IPS DF 4.7 (cell line): ENCODE data around the gene NPHP4.
"Not testable (repeated sequence)": the region's sequence is repeated elsewhere in the genome, so short reads cannot be mapped to it uniquely, and the experiment has no call there.

ENCODE experiments used
- DNase-seq: peaks from one replicate; pipeline ENCODE4 v3.0.0-alpha.2; 2013; ENCODE audit warnings: low spot score; ENCODE audit errors: extremely low read depth

The NPHP4 gene

DNA sequence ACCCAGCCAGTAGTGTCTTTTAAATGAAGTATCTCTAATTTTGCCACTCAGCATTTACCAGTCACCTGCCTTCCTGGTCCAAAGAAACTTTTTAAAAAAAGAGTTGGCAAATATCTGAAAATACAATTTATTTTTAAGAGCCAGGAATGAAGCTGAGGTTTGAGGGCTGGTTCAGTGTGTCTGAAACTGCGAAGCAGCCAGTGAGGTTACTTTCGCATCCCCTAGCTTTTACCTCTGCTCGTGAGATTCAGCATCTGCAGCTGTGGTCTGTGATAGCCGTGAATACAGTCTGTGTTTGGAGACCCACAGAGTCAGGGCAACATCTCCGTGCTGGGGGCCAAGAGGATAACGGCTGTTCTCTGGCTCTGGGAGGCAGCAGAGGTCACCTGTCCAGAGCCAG, 32.2 kb upstream of the NPHP4 start:
- DNase-seq, result no peak

DNA sequence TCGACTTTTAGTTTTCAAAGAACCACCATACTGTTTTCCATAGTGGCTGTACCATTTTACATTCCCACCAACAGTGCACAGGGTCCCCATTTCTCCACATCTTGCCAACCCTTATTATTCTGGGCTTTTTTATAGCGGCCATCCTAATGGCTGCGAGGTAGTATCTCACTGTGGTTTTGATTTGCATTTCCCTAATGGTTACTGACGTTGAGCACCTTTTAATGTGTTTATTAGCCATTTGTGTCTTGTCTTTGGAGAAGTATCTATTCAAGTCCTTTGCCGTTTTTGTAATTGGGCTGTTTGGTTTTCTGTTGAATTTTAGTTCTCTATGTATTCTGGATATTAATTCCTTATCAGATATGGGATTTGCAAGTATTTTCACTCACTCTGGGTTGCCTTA, 31.1 kb upstream of the NPHP4 start:
- DNase-seq, result no peak

DNA sequence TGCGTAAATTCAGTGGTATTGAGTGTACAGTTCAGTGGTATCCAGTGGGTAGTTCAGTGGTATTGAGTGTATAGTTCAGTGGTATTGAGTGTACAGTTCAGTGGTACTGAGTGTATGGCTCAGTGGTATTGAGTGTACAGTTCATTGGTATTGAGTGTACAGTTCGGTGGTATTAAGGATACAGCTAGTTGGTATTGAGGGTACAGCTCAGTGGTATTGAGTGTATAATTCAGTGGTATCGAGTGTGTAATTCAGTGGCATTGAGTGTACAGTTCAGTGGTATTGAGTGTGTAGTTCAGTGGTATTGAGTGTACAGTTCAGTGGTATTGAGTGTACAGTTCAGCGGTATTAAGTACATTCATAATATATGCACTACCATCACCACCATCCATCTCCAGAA, 30.0 kb upstream of the NPHP4 start:
- DNase-seq, result no peak

DNA sequence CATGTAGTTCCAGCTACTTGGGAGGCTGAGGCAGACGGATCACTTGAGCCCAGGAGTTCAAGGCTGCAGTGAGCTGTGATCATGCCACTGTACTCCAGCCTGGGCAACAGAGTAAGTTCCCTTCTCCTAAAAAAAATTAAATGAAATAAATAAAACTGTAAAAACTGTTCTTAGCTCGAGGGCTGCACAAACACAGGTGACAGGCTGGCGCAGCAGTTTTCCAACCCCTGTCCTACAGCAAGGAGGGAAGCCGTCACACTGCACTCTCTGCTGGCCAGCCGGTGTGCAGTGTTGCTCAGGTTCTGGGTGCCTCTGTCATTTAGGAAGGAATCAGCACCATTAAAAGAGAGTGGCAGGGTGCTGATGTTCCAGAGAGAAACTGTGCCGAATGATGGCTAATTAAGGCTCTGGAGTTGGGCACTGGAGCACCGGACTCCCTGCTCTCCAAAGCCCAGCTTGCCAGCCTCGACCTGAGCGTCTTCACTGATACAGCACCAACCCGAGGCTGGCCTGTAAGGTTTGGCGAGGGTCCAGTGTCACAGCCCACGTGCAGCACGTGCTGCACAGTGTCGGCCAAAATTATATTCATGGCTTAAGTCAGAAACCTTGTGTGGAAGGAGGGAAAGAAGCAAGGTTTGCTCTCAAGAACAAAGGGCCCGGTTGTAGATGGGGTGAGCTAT, 27.1 kb upstream of the NPHP4 start:
- no peak for DNase-seq

DNA sequence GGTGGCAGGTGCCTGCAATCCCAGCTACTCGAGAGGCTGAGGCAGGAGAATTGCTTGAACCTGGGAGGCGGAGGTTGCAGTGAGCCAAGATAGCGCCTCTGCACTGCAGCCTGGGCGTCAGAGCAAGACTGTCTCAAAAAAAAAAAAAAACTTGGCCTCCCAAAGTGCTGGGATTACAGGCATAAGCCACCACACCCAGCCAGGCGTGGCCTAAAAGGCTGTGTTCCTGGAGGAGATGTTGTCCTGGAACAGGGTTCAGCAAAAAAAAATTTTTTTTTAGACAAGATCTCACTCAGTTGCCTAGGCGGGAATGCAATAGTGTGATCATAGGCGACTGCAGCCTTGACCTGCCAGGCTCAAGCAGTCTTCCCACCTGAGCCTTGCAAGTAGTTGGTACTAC, 25.4 kb upstream of the NPHP4 start:
- DNase-seq, result not testable (repeated sequence)

DNA sequence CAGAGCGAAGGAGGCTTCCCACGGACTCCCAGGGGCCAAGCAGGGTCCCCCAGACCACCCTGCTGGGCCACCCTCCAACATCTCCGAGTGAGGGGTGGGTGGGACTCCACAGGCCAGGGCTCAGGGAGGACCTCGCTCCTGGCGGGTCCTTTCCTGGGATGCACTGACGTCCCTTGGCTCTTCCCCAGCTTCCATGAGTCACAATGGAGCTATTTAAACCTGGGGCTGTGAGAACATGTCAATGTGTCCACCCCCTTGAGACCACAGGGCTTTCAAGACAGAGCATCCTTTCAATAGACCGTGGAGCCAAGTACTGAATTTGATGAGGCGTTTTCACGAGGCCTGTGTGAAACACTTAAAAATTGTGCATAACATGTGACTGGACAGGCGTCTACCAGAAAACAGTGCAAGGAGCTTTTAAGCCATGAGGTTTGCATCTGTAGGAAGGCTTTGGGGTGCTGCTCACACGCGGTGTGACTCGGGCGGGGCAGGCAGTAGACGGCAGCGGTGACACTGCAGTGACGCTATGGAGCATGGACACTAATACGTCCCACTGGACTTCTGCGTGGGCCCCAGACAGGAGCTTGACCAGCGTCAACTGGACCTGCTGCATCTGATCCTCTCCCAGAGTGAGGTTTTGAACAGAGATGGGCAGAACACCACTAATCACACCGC, 24.1 kb upstream of the NPHP4 start:
- no peak for DNase-seq

DNA sequence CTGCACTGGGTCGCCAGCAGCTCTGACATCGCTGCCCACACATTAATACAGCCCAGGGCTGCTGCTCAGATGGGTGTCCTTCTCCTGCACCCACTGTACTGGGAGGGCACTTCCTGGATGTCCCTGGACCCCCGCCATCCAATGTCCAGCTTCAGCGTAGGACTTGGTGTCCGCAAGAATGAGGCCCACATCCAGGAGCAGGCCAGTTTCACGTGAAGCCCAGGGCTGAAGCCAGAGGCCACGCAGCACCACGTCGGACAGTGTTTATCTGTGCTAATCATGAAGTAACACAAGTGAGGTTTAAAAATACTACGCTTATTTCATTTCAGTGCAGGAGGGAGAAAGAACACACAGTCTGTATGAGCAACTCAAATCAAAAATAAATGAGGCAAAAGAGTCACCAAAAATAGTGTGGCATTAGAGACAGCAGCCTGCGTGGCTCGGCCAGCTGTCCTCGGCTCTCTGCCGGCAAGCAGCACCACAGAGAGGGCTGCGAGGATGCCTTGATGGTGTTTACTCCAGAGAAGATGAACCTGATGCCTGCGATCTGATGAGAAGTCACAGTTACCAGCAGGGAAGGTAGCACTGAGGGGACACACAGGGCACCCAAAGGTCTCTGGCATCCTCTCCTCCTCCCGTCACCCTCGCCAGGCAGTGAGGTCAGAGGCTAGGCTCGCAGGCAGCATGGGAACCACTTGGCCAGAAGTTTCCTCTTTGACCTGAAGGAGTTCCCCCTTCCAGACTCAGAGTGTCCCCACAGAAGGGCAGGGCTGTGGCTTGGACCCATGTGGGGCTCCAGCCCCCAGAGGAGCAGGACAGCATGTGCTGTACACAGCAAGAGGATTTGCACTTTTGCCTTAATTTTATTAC, 22.1 kb upstream of the NPHP4 start:
- no peak for DNase-seq

DNA sequence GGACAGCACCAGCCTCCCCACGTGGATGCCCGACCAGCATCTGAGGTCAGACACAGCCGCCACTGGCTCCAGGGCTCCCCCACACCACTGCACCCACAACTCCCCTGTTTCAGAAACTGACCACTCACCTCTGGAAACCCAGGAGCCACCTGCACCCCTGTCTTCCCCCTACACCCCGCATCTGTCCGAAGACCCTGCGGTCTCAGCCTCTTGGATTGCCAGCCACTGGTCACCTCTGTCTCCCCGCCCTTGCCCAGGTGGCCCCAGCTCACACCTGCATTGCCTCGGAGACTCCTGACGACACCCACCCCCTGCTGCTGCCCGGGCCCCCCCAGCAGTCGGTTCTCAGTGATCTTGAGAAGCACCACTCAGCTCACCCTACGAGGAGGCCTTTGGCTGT, 21.3 kb upstream of the NPHP4 start:
- no peak for DNase-seq

DNA sequence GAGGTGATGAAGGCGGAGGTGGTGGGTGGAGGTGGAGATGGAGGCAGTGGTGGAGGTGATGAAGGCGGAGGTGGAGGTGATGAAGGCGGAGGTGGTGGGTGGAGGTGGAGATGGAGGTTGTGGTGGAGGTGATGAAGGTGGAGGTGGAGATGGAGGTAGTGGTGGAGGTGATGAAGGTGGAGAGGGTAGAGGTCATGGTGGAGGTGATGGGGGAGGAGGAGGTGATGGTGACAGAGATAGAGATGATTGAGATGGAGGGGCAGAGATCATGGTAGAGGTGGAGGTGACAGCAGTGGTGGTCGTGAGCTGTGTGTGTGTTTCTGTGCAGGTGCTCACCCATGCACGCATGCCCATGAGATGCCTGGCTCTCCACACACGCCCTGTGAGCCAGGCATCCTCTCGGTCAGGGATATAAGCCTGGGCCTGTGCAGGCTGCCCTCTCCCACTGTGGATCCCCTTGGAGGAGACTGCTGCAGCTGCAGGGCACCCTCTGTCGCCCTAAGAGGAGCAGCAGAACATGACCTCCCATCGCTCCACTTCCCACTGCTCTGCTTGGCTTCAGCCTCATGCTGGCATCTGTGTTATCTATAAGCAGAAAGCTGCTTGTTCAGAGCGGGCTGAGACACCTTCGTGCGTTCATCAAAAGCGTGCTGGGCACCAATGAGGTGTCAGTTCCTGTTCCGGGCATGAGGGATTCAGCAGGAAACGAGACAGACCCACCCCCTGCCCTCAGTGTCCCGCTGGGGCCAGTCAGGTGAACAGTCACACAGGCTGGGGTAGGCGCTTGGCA, 20.5 kb upstream of the NPHP4 start:
- no peak for DNase-seq

DNA sequence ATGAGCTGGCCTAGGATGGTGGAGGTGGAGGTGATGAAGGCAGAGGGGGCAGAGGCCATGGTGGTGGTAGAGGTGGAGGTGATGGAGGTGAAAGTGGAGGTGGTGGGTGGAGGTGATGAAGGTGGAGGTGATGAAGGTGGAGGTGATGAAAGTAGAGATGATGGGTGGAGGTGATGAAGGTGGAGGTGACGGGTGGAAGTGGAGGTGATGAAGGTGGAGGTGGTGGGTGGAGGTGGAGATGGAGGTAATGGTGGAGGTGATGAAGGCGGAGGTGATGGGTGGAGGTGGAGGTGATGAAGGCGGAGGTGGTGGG, 19.7 kb upstream of the NPHP4 start:
- no peak for DNase-seq

DNA sequence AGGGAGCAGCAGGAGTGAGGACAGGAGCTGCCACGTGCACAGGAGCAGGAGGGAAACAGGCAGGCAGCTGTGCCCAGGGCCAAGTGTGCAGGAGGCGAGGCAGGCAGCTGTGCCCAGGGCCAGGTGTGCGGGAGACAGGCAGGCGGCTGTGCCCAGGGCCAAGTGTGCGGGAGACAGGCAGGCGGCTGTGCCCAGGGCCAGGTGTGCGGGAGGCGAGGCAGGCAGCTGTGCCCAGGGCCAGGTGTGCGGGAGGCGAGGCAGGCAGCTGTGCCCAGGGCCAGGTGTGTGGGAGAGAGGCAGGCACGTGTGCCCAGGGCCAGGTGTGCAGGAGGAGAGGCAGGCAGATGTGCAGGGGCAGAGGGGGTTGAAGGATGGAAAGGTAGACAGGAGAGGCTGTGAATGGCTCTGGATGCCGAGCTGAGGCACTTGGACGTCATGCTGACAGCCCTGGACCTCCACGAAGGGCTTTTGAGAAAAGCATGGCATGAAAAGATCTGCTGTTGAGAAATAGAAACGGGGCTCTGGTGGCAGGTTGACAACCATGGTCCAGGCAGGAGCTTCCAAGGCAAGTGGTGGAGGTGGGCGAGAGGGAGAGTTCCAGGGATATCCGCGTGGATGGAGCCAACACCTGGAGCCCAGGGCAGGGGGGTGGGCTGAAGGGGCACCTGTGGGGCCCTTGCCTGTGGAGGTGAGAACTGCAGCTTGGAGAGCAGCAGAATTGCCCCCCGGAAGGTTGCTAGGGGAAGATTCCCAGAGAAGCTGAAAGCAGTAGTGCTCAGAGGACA, 19.1 kb upstream of the NPHP4 start:
- no peak for DNase-seq

DNA sequence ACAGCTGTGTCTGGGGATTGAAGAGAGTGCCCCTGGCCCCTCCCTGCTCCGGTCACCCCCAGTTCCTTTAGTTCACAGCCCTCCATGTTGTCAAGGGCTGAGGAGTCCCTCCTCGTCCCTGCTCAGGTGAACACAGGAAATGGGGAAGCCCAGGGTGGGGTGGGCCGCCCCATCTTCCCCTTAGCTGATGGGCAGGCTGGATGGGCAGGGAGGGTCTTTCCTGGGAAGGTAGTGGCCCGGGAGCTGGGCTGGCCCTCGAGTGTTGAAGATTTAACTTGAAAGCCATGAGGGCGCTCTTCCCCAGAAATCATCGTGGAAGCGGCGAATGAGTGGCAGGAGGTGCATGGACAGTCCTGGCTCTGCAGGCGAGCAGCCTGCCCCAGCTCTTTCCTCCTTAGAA, 18.3 kb upstream of the NPHP4 start:
- DNase-seq, result no peak

DNA sequence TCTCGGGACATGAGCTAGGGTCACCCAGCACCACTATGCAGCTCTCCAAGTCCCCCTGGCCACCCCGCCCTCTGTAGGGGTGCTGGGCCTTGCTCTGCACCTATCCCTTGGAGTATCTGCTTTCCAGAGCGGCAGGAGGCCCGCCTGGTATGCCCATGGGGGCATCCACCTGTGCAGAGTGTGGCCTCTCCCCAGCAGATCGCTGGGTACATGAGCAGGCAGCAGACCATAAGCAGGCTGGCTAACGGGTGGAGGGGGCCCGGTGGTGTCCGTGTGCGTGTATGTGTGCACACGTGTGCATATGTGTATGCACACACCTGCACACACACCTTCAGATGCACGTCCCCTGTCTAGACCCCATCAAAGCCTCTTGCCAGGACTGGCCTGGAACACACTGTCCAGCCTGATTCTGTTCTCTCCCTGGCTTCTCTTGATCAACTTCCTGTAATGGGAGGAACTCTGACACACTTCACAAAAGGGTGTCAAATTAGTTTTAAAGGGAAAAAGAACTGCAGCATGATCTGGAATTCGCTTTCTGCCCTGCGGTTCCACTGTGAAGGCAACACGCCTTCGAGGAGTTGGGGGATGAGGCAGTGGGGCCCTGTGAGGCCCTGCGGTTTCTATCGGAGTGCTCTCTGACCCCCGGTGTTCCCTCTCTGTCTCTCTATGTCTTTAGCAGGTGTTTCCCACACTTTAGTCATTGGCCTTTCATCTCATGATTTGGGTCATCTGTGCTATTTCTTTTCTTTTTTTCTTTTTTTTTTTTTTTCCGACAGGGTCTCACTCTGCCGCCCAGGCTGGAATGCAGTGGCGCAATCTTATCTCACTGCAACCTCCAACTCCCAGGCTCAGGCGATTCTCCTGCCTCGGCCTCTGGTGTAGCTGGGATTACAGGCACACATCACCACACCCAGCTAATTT, 17.2 kb upstream of the NPHP4 start:
- no peak for DNase-seq

DNA sequence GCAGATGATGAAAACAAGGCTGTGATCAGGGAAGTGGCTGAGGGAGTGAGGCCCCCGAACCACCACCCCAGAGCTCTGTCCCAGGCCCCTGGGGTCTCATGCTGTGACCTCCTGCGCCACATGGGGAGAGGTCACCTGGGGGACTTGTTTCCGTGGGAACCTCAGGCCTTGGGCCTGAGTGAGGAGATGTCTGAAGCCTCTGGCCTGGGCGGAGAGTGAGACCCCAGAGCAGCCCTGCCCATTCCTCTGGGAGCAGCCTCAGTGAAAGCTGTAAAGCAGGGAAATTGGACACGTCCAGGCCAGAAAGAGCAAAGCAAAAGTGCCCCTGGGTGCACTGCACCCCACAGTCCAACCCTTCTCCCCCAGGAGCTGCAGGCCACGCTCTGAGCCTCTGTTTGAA, 16.5 kb upstream of the NPHP4 start:
- no peak for DNase-seq

DNA sequence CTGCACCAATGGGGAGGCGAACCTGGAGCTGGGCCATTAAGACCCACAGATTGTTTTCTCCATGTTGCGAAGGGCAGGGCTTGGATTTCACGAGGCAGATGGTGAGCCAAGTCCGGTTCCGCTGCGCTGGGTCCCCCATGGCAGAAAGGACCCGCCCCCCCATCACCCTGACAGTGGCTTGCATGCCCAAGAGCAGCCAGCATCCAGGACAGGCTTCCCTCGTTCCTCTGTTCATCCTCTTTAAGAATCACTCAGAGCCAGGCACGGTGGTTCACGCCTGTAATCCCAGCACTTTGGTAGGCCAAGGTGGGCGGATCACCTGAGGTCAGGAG, 15.8 kb upstream of the NPHP4 start:
- DNase-seq, result no peak

DNA sequence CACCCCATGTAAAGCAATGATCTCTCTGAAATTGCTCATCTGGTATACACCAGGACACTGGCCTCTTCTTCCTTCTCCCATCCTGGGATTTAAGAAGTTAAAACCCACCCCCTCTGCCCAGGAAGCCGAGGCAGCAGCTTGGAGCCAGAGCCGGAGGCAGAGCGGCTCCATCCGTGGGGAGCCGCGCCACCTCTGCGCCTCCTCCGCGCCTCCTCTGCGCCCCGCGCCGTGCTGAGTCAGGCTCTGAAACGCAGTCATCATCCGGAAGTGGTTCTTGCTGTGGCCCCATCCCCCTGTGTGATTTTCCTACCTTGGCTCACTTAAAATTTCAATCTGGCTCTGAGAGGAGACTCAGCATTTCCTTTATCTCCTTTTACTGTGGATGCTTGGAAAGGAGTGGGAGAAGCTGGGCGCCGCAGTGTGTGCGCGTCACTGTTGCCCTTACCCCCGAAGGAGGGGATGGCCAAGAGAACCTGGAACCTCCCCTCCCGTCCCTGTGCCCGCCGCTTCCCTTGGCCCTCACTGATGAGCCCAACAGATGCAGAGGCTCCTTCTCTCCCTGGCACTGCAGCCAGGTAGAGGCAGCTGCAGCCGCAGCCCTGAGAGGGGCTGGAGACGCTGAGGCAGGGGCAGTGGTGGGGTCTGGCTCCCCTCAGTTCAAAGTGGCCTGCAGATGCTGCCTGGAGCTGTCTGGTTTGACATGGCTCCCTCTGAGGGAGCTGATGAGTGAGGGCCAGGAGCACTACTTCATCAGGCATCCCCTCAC, 15.3 kb upstream of the NPHP4 start:
- DNase-seq, result no peak

DNA sequence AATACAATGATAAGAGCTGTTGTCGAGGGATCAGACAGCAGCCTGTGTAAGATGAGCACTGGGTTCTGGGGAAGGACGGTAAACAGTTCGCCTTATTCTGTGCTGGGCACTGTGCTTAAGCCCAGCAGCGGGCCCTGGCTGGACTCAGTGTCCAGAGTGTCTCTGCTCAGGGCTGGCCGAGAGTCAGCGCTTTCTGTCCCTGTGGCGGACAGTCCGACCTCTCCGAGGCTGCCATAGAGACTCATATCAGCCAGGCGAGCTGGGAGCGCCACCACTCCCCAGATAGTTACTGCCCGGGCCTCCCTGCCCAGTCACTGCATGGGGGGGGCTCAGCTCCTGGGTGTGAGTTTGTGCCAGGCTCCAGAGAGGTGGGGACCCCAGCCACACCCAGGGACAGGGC, 14.7 kb upstream of the NPHP4 start:
- DNase-seq, result no peak

DNA sequence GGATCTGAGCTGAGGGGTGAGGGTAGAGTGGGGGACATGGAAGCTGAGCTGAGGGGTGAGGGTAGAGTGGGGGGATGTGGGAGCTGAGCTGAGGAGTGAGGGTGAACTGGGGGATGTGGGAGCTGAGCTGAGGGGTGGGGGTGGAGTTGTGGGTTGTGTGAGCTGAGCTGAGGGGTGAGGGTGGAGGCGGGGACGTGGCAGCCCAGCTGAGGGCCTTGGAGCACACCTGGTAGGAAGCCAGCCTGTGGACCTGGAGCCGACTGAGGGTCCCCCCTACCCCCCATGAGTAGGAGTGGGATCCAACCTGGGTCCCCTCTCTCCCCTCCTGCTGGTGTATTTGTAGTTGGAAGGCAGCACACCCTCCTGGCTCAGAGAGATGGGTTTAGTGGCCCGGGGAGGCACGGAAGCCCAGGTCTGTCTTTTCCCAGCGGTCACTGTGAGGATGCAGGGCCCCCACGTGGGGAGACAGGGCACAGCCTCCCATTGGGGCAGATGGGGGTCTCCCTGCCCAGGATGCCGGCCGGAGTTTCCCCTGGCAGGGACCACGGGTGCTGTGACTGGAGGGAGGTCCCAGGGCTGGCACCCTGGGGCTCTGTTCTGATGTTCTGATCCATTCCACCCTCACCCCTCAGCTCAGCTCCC, 13.2 kb upstream of the NPHP4 start:
- DNase-seq, result no peak
